ENCODE data around the gene PIP5K1B.

Gene PIP5K1B

DNA sequence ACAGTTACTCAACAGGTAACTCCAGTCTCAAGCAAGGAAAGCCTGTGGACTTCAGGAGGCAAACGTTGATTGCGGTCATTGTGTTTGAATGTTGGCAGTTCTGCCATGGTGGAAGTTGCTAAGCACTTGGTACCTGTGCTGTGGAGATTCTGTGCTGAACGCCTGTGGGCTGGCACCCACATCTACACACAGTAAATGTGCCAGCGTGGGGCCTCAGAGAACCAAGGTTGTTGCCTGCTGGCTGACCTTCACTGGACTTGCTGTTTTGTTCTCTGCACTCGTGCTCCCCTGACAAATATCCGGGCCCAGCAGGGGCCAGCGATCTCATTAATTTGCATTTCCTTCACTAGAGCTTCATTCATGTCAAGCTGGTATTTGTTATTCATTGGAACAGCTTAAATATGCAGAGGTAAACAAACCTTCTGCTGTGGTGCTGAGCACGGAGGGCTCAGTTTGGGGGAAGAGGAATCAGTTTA lies 167.0 kb downstream of the PIP5K1B start:
- TF ChIP-seq EZH2phosphoT487 (IDR thresholded peaks at IDR 0.05; ENCODE audit: borderline replicate concordance): no peak
- TF ChIP-seq, protein P1, sequence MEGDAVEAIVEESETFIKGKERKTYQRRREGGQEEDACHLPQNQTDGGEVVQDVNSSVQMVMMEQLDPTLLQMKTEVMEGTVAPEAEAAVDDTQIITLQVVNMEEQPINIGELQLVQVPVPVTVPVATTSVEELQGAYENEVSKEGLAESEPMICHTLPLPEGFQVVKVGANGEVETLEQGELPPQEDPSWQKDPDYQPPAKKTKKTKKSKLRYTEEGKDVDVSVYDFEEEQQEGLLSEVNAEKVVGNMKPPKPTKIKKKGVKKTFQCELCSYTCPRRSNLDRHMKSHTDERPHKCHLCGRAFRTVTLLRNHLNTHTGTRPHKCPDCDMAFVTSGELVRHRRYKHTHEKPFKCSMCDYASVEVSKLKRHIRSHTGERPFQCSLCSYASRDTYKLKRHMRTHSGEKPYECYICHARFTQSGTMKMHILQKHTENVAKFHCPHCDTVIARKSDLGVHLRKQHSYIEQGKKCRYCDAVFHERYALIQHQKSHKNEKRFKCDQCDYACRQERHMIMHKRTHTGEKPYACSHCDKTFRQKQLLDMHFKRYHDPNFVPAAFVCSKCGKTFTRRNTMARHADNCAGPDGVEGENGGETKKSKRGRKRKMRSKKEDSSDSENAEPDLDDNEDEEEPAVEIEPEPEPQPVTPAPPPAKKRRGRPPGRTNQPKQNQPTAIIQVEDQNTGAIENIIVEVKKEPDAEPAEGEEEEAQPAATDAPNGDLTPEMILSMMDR (conservative IDR thresholded peaks at IDR 0.05; ENCODE audit: low read length): no peak
- Histone ChIP-seq H2AFZ (ENCODE audit: low read length) (no peak overlapping the region), H3K9ac (ENCODE audit: low read depth, low read length, poor library complexity, severe bottlenecking) (no peak overlapping the region), H3K9me3 (ENCODE audit: insufficient read depth, low read depth, low read length) (no peaks in the 10 kb centered on the region), H3K27me3 (ENCODE audit: insufficient read depth, low read length, poor library complexity, severe bottlenecking) (no peaks in the 10 kb centered on the region), H3K4me2 (ENCODE audit: low read depth, low read length, poor library complexity, severe bottlenecking) (no peak overlapping the region), H3K9me2 (replicated peaks; ENCODE audit: low read depth, low read length) (no peaks in the 10 kb centered on the region), H3K79me2 (ENCODE audit: insufficient read depth, low read length) (no peaks in the 10 kb centered on the region), H3F3A (ENCODE audit: low read depth) (no peaks in the 10 kb centered on the region), H4K20me1 (ENCODE audit: insufficient read depth, low read length, poor library complexity, severe bottlenecking) (no peaks in the 10 kb centered on the region), H3K36me3 (ENCODE audit: insufficient read depth, low read length) (no peaks in the 10 kb centered on the region), H3K4me3 (ENCODE audit: low read length, poor library complexity, severe bottlenecking) (no peak overlapping the region), H3K4me1 (ENCODE audit: insufficient read depth, low read length, poor library complexity, severe bottlenecking) (no peaks in the 10 kb centered on the region)

DNA sequence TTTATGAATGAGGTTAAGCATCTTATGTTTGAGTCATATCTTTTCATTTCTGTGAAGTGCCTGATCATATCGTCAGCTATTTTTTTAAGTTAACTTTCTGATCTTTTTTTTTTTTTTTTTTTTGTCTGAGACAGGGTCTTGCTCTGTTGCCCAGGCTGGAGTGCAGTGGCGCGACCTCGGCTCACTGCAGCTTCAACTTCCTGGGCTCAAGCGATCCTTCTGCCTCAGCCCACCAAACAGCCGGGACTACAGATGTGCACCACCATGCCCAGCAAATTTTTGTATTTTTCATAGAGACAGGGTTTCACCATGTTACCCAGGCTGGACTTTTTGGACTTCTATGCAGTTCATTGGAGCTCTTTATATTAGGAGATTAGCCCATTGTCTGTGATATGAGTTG lies 168.1 kb downstream of the PIP5K1B start:
- Histone ChIP-seq H3F3A (ENCODE audit: low read depth) (no peaks in the 10 kb centered on the region), H3K4me3 (ENCODE audit: low read length, poor library complexity, severe bottlenecking) (no peak overlapping the region), H3K4me2 (ENCODE audit: low read depth, low read length, poor library complexity, severe bottlenecking) (no peak overlapping the region), H3K79me2 (ENCODE audit: insufficient read depth, low read length) (no peaks in the 10 kb centered on the region), H3K9ac (ENCODE audit: low read depth, low read length, poor library complexity, severe bottlenecking) (no peak overlapping the region), H3K9me2 (replicated peaks; ENCODE audit: low read depth, low read length) (no peaks in the 10 kb centered on the region), H4K20me1 (ENCODE audit: insufficient read depth, low read length, poor library complexity, severe bottlenecking) (no peaks in the 10 kb centered on the region), H3K27me3 (ENCODE audit: insufficient read depth, low read length, poor library complexity, severe bottlenecking) (no peaks in the 10 kb centered on the region), H3K36me3 (ENCODE audit: insufficient read depth, low read length) (no peaks in the 10 kb centered on the region), H3K9me3 (ENCODE audit: insufficient read depth, low read depth, low read length) (no peaks in the 10 kb centered on the region), H2AFZ (ENCODE audit: low read length) (no peak overlapping the region), H3K4me1 (ENCODE audit: insufficient read depth, low read length, poor library complexity, severe bottlenecking) (no peaks in the 10 kb centered on the region)
- TF ChIP-seq EZH2phosphoT487 (IDR thresholded peaks at IDR 0.05; ENCODE audit: borderline replicate concordance): no peak
- TF ChIP-seq, protein P1 (conservative IDR thresholded peaks at IDR 0.05; ENCODE audit: low read length): no peak

DNA sequence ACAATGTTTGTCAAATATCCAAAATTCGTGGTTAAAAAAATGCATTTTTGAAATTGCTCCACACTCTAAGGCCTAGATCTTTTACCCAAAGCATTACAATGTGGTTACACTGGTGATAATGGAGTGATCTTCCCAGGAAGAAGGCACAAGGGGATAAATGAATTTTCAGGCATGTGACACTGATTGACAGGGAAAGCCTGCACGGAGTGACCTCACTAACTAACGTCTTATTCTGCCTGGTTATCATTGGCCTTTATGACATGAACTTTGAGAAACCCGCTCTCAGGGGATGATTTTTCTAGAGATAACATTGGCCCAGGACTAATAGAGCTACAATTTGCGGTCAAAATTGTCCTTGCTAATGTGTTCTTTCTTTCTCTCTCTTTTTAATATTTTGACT lies 171.2 kb downstream of the PIP5K1B start:
- H3K9me2 ChIP-seq (replicated peaks; ENCODE audit: low read depth, low read length): no peaks in the 10 kb centered on the region
- H3K27me3 ChIP-seq (ENCODE audit: insufficient read depth, low read length, poor library complexity, severe bottlenecking): no peaks in the 10 kb centered on the region
- TF ChIP-seq EZH2phosphoT487 (IDR thresholded peaks at IDR 0.05; ENCODE audit: borderline replicate concordance): no peak
- TF ChIP-seq, protein P1 (conservative IDR thresholded peaks at IDR 0.05; ENCODE audit: low read length): no peak
- H3K9ac ChIP-seq (ENCODE audit: low read depth, low read length, poor library complexity, severe bottlenecking): no peak overlapping the region
- H3K4me3 ChIP-seq (ENCODE audit: low read length, poor library complexity, severe bottlenecking): no peak overlapping the region
- H3K4me1 ChIP-seq (ENCODE audit: insufficient read depth, low read length, poor library complexity, severe bottlenecking): no peaks in the 10 kb centered on the region
- H3K79me2 ChIP-seq (ENCODE audit: insufficient read depth, low read length): no peaks in the 10 kb centered on the region
- no peak overlapping the region for H2AFZ ChIP-seq (ENCODE audit: low read length)
- H3K9me3 ChIP-seq (ENCODE audit: insufficient read depth, low read depth, low read length): no peaks in the 10 kb centered on the region
- H3K4me2 ChIP-seq (ENCODE audit: low read depth, low read length, poor library complexity, severe bottlenecking): no peak overlapping the region
- H3F3A ChIP-seq (ENCODE audit: low read depth): no peaks in the 10 kb centered on the region
- H3K36me3 ChIP-seq (ENCODE audit: insufficient read depth, low read length): no peaks in the 10 kb centered on the region
- H4K20me1 ChIP-seq (ENCODE audit: insufficient read depth, low read length, poor library complexity, severe bottlenecking): no peaks in the 10 kb centered on the region

Measured in Loucy (cell line).